Ovary (tissue), 9 donors: Measurements from ENCODE around the gene CHRM5. TPM values are rescaled to one million over a fixed set of nuclear protein-coding genes. Genes with fewer than 3 reads are reported as not detected.

Experiments used
- DNase-seq, 5 donors: peaks; one replicate each; pipeline ENCODE4 v3.0.0-alpha.2; 2019 to 2020
- H3K27ac ChIP-seq, 2 donors: fragments of 200-600 bp; one replicate each; pipeline versions ENCODE4 v1.5.1 to v1.8.0; 2019 to 2022
- H3K27me3 ChIP-seq: fragments of 200-600 bp; one replicate; pipeline ENCODE4 v1.8.0; 2022
- H3K36me3 ChIP-seq: fragments of 200-600 bp; sonication (generic); one replicate; pipeline ENCODE4 v1.5.1; 2019
- H3K4me1 ChIP-seq: one replicate; pipeline ENCODE4 v1.8.1; 2013; ENCODE audit warnings: mild to moderate bottlenecking, moderate library complexity; ENCODE audit not compliant: insufficient read depth
- H3K4me3 ChIP-seq: fragments of 200-600 bp; sonication (generic); one replicate; pipeline ENCODE4 v1.5.1; 2017
- H3K9me3 ChIP-seq, 2 donors: fragments of 200-600 bp in 1 of 2; sonication (generic) in 1 of 2; one replicate each; pipeline versions ENCODE4 v1.5.1 to v1.8.1; 2013 to 2019; ENCODE audit warnings: mild to moderate bottlenecking in 1 of 2, moderate library complexity in 1 of 2
- CTCF ChIP-seq, 3 donors: fragments of 450-650 bp in 2 of 3; fragments of 200-600 bp in 1 of 3; IDR thresholded peaks; one replicate each; pipeline versions ENCODE4 v1.5.1 to v1.8.0; 2016 to 2022; ENCODE audit warnings: antibody characterized with exemption in 3 of 3, mild to moderate bottlenecking in 1 of 3
- EP300 ChIP-seq: sonication (generic); formaldehyde crosslinking; IDR thresholded peaks from one replicate; pipeline ENCODE4 v1.6.1; 2017; ENCODE audit warnings: antibody characterized with exemption
- POLR2A ChIP-seq: fragments of 450-650 bp; IDR thresholded peaks from one replicate; pipeline ENCODE4 v1.6.1; 2017; ENCODE audit warnings: antibody characterized with exemption, mild to moderate bottlenecking, moderate library complexity
- WGBS, 3 donors: extraction: QIAGEN DNeasy Blood & Tissue Kit in 1 of 3; methylation state at CpG; one replicate each; pipeline versions ENCODE4 v1.1.5 to v1.1.7; 2013 to 2017; 5-methylcytosine and 5-hydroxymethylcytosine counted together
- intact Hi-C, 4 donors: fragments of 100-400 bp; cut with DNase I; formaldehyde crosslinking; loops; one replicate each; pipeline versions ENCODE4 v1.11.0 to v1.15.1; 2022 to 2023
- polyA plus RNA-seq, 2 donors: library from polyadenylated mRNA; stranded (reverse); fragments of 200-250 nt in 1 of 2; fragments of 350-450 nt in 1 of 2; fragmentation: Illumina TruSeq in 1 of 2; extraction: RNeasy Lipid Tissue Mini Kit (QIAGEN cat#74804) in 1 of 2; gene quantifications; one replicate each; pipeline ENCODE4 v1.2.3, GENCODE V29; 2013 to 2014
- total RNA-seq, 7 donors: library from RNA; depleted of rRNA in 2 of 7; stranded (reverse); fragments of >200 nt in 2 of 7; fragmentation: NEBNext Ultra II Directional in 3 of 7; extraction: Animal tissue kit (Norgen Biotek cat#: 25700) in 3 of 7; gene quantifications; one replicate each; pipeline versions ENCODE4 v1.1.0 to v1.2.4, GENCODE V29; 2016 to 2023
- donor health status: DM: no; HTN: no; CAD: no; lungs with moderate emphysema.
- donor health status: DM: no; HTN: no; CAD: no.
- donor health status: Bipolar disorder and iron deficiency.
- donor health status: DM: yes; HTN: yes; CAD: no.
- donor health status: DM: no; HTN: no; CAD: no.
- donor health status: DM: yes; HTN: yes; CAD: no.

The CHRM5 gene
- total and polyA plus RNA-seq, 9 donors = 0.08 TPM; not detected in 8

- 72 to 76% (median 72%) methylated on average over 4 of the region's 4 CpGs for WGBS, 3 donors
- TF ChIP-seq EP300 (no peak), POLR2A (no peak), CTCF (IDR thresholded peaks at IDR 0.05) (no peak)
Observed at GRCh38 chr15:33975022-33975565, 6.8 kb downstream of the CHRM5 start.

GRCh38 chr15:33980159-33980558, 11.9 kb downstream of the CHRM5 start:
- Histone ChIP-seq H3K4me3 (no peak overlapping the region), H3K27ac (no peak overlapping the region), H3K9me3 (no peaks in the 10 kb centered on the region), H3K27me3 (no peaks in the 10 kb centered on the region), H3K4me1 (no peaks in the 10 kb centered on the region), H3K36me3 (no peaks in the 10 kb centered on the region)
- TF ChIP-seq POLR2A (no peak), EP300 (no peak), CTCF (IDR thresholded peaks at IDR 0.05) (no peak)
- DNase-seq = no peak
- 62 to 64% (median 63%) methylated on average over 7 of the region's 7 CpGs for WGBS, 3 donors
- intact Hi-C loops = no loop called here

More at GRCh38 chr15:33975022-33975565, 6.8 kb downstream of the CHRM5 start:
- no peak overlapping the region for H3K4me3 ChIP-seq
- H3K4me1 ChIP-seq = no peaks in the 10 kb centered on the region
- no peak for DNase-seq
- no peaks in the 10 kb centered on the region for H3K9me3 ChIP-seq
- no peaks in the 10 kb centered on the region for H3K27me3 ChIP-seq
- H3K36me3 ChIP-seq = no peaks in the 10 kb centered on the region
- no peak overlapping the region for H3K27ac ChIP-seq
- intact Hi-C loops = no loop called here

GRCh38 chr15:33982516-33982915, 14.2 kb downstream of the CHRM5 start:
- no peaks in the 10 kb centered on the region for H3K9me3 ChIP-seq
- TF ChIP-seq EP300 (no peak), CTCF (IDR thresholded peaks at IDR 0.05) (no peak)
- H3K27me3 ChIP-seq = no peaks in the 10 kb centered on the region
- H3K27ac ChIP-seq = no peak overlapping the region
- H3K4me3 ChIP-seq = no peak overlapping the region
- intact Hi-C loops = no loop called here
- 74 to 88% (median 85%) methylated on average over 1 of the region's 1 CpG for WGBS, 3 donors
- H3K4me1 ChIP-seq = no peaks in the 10 kb centered on the region
- no peaks in the 10 kb centered on the region for H3K36me3 ChIP-seq
- no peak for DNase-seq

- WGBS, 3 donors = 67 to 76% (median 70%) methylated on average over 1 of the region's 1 CpG
- H3K27me3 ChIP-seq = no peaks in the 10 kb centered on the region
- H3K36me3 ChIP-seq = no peaks in the 10 kb centered on the region
- no peak for DNase-seq
- no peak overlapping the region for H3K4me3 ChIP-seq
- TF ChIP-seq CTCF (IDR thresholded peaks at IDR 0.05) (no peak), POLR2A (no peak), EP300 (no peak)
- H3K9me3 ChIP-seq = no peaks in the 10 kb centered on the region
- H3K4me1 ChIP-seq = no peaks in the 10 kb centered on the region
- intact Hi-C loops = no loop called here
- H3K27ac ChIP-seq = no peak overlapping the region
Observed at GRCh38 chr15:33985287-33985686, 17.0 kb downstream of the CHRM5 start.
